ENCODE results near the gene ADK.

The ADK gene

GRCh38 chr10:74234569-74234968 lies 83.5 kb downstream of the ADK start:
- TF ChIP-seq POLR2AphosphoS5 (IDR thresholded peaks at IDR 0.05; ENCODE audit: low read depth) (no peak), SPI1 (IDR thresholded peaks at IDR 0.05; ENCODE audit: borderline replicate concordance, low read depth) (no peak), CTCF (IDR thresholded peaks at IDR 0.05; ENCODE audit: insufficient read depth, low read length) (no peak), GABPA (IDR thresholded peaks at IDR 0.05; ENCODE audit: low read depth) (no peak), REST (IDR thresholded peaks at IDR 0.05; ENCODE audit: insufficient replicate concordance, low read depth) (no peak)
- Histone ChIP-seq H3K4me3 (replicated peaks; ENCODE audit: insufficient read depth, low read length) (no peak overlapping the region), H3K27ac (replicated peaks) (no peak overlapping the region), H3K27me3 (ENCODE audit: insufficient read depth, poor library complexity, severe bottlenecking) (no peaks in the 10 kb centered on the region)
- DNase-seq (ENCODE audit: low read depth in 1 of 2, low spot score in 1 of 2): no peak

- DNase-seq (ENCODE audit: low read depth in 1 of 2, low spot score in 1 of 2): no peak
- TF ChIP-seq GABPA (IDR thresholded peaks at IDR 0.05; ENCODE audit: low read depth) (no peak), SPI1 (IDR thresholded peaks at IDR 0.05; ENCODE audit: borderline replicate concordance, low read depth) (no peak), POLR2AphosphoS5 (IDR thresholded peaks at IDR 0.05; ENCODE audit: low read depth) (no peak), CTCF (IDR thresholded peaks at IDR 0.05; ENCODE audit: insufficient read depth, low read length) (no peak), REST (IDR thresholded peaks at IDR 0.05; ENCODE audit: insufficient replicate concordance, low read depth) (no peak)
- H3K27ac ChIP-seq (replicated peaks): no peak overlapping the region
- no peaks in the 10 kb centered on the region for H3K27me3 ChIP-seq (ENCODE audit: insufficient read depth, poor library complexity, severe bottlenecking)
- H3K4me3 ChIP-seq (replicated peaks; ENCODE audit: insufficient read depth, low read length): no peak overlapping the region
Observed at GRCh38 chr10:74238031-74238431, 87.0 kb downstream of the ADK start.

- Histone ChIP-seq H3K27ac (replicated peaks) (no peak overlapping the region), H3K4me3 (replicated peaks; ENCODE audit: insufficient read depth, low read length) (no peak overlapping the region), H3K27me3 (ENCODE audit: insufficient read depth, poor library complexity, severe bottlenecking) (no peaks in the 10 kb centered on the region)
- DNase-seq (ENCODE audit: low read depth in 1 of 2, low spot score in 1 of 2): no peak
- no peak for TF ChIP-seq GABPA (IDR thresholded peaks at IDR 0.05; ENCODE audit: low read depth)
- no peak for TF ChIP-seq CTCF (IDR thresholded peaks at IDR 0.05; ENCODE audit: insufficient read depth, low read length)
- TF ChIP-seq REST (IDR thresholded peaks at IDR 0.05; ENCODE audit: insufficient replicate concordance, low read depth): no peak
- no peak for TF ChIP-seq POLR2AphosphoS5 (IDR thresholded peaks at IDR 0.05; ENCODE audit: low read depth)
- TF ChIP-seq SPI1 (IDR thresholded peaks at IDR 0.05; ENCODE audit: borderline replicate concordance, low read depth): no peak
Observed at GRCh38 chr10:74238516-74238915, 87.5 kb downstream of the ADK start.

Measured in HL-60 (cell line).